GM21528 (cell line): ENCODE measurements around the gene SCNN1G.
A peak's percentile ranks its signal among the peaks of the same experiment; 100 is the strongest.

Source experiments
- ATAC-seq: cut with Tn5 transposase; IDR thresholded peaks from one replicate; pipeline ENCODE4 v1.9.1; 2021; ENCODE audit warnings: mild to moderate bottlenecking, moderate library complexity; ENCODE audit not compliant: unreplicated experiment, low FRiP score

Gene SCNN1G

DNA sequence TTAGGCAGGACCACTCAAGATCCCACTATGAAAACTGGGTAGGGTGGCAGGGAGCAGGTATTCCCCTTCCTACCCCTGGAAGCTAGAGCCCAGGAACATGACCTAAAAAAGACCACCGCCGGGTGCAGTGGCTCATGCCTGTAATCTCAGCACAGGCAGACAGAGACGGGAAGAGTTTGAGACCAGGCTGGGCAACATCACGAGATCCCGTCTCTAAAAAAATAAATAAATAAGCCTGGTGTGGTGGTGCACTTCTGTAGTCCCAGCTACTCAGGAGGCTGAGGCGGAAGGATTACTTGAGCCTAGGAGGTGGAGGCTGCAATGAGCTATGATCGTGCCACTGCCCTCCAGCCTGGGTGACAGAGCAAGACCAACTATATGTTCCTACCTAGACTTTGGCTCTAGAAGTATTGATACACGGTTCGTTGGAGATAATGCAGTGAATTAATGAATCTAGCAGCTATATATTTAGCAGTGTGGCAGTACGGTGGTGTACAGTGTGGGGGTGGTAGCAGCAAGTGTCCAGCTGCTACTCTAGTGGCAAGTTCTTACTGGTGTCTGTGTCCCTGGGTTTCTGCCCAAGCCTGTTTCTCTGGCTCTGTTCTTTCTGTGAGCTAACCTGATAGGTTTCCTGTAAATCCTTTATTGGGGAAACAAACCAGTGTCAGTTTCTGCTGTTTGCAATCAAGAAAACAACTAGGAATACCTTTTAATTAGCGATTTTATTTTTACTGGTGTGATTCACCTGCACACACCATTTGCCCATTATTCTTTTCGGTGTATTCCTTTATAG lies 30.0 kb upstream of the SCNN1G start:
- ATAC-seq: no peak

DNA sequence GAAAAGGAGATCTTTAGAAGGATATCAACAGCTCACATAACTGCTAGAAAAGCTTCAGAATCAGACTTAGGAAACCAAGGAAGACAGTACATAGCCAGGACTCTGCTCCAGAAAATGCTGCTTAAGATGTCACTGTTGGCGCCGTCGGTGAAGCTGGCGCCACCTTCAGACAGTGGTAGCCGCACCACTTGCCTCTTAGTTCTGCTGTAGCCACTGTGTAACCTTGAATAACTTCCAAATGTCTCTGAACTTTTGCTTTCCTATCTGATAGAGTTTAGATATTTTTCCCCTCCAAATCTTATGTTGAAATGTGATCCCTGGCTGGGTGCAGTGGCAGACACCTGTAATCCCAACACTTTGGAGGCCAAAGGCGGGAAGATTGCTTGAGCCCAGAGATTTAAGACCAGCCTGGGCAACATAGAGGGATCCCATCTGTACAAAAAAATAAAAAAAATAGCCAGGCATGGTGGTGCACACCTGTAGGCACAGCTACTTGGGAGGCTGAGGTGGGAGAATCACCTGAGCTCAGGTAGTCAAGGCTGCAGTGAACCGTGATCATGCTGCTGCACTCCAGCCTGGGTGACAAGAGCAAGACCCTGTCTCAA lies 27.0 kb upstream of the SCNN1G start:
- no peak for ATAC-seq

DNA sequence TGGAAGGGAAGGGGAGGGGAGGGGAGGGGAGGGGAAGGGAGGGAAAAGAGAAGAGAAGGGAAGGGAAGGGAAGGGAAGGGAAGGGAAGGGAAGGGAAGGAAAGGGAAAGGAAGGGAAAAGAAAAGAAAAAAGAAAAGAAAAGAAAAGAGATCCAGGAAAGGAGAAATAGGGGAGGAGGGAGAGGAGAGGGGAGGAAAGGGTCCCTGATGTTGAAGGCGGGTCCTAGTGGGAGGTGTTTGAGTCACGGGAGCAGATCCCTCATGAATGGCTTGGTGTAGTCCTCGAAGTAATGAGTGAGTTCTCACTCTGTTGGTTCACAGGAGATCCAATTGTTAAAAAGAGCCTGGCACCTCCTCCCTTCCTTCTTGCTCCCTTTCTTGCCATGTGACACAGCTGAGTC lies 26.4 kb upstream of the SCNN1G start:
- no peak for ATAC-seq

DNA sequence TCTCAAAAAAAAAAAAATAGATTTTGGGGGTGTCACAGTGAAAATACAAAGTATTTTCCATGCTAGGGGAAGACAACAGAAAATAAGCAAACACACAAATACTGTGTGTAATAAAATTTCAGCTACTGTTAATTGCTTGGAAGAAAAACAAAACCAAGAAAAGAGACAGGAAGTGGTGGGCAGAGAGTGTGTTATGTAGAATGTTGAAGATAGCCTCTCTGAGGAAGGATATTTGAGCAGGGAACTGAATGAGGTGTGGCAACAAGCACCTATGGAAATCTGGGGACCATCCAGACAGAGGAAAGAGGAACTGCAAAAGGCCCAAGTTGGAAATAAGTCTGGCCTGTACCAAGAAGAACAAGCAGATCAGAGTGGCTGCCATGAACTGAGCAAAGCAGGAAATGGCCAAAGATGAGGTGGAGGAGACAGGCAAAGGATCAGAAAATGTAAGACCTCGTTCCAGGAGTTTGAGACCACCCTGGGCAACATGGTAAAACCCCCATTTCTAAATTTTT lies 25.5 kb upstream of the SCNN1G start:
- ATAC-seq: no peak

DNA sequence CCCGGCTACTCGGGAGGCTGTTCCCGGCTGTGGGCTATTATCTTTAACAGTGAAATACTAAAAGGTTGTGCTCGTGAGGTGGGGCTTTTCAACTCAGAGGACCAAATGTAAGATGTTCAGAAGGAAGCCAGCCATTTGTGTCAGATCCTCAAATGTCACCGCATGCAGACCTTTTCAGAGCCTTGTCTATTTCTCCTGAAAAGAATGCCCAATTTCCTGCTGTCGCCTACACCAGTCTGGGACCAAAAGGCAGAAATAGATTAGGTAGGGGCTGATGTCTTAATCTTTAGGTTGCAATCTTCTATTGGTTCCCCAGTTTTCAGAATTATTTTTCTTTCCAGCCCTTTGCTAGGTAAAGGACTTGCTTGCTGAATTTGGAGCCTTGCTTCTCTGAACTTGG lies 24.4 kb upstream of the SCNN1G start:
- ATAC-seq: no peak

DNA sequence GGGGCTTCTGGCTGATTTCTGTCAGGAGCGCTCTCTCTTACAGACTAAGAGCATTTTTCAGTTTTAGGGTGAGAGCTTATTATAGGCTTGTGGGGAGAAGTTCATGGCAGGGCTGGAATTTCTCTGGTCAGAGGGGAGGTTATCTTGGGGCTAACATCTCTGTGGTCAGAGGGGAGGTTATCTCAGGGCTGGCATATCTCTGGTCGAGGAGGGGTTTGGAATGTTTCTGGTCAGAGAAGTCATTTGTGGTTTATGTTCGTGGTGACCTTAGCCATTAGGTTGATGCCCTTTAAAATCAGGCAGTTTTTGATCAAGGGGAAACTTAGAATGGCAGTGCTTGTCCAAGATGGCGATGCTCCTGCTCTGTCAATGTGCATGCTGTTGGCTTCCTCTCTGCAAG lies 22.5 kb upstream of the SCNN1G start:
- no peak for ATAC-seq

DNA sequence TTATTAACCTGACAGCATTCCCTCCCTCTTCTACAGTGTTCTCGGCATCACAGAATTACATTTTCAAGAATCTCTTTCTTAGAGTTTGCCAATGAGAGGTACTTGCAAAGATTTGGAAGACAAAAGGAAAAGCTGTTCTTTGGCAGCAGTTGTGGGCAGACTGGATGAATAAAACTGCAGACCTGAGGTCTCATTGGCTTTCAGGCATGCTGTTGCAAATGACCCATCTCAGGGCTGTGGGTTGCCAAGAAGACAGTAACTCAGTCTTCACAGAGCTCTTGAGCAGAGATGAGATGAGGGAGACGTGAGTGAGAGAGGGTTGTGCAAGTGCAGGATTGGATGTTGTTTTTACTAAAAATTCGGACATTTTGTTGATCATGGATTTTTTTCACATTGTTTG lies 22.0 kb upstream of the SCNN1G start:
- no peak for ATAC-seq

DNA sequence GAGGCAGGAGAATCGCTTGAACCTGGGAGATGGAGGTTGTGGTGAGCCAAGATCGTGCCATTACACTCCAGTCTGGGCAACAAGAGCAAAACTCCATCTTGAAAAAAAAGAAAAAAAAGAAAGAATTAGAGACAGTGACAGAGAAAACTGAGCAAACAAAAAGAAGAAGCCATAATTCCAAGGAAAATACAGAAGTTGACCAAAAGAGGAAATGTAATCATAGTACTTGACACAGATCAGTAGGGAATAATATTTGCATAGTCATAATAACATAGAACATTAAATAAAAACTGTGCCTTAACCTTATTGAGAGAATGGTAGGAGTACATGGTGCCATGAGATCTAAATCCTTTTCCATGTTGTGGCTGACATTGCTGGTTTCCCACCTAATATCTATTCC lies 18.6 kb upstream of the SCNN1G start:
- ATAC-seq: no peak

DNA sequence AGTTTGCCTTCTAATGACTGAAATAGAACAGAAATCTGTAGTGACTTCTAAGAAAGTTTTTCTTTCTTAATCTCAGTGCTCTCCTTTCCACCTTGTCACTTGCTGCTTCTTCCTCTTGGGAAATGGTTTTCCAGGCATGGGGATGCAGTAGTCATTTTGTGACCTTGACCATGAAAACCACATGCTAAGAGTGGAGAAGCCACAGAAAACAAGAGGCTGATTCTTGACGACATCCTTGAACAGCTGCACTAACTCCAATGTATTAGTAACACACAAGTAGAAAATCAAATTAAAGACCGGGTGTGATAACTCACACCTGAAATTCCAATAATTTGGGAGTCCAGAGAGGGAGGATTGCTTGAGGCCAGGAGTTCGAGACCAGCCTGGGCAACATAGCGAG lies 17.8 kb upstream of the SCNN1G start:
- ATAC-seq: no peak

DNA sequence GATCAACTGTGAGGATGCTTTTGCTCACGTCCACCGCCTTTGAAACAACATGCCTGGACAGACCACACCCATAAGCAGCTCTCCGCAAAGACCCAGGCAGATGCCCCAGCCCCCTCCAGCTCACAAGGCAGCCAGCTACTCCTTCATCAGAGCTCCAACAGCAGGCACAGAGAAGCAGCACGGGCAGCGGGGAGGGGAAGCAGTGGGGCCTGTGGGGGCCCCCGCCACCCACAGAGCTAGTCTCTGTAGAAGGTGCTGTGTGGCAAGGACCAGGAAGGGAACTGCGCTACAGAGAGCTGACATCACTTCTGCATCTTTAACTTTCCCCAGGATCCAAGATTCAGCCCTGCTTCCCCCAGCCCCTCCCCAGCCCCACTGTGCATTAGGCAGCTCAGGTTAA lies 10.0 kb upstream of the SCNN1G start:
- no peak for ATAC-seq

DNA sequence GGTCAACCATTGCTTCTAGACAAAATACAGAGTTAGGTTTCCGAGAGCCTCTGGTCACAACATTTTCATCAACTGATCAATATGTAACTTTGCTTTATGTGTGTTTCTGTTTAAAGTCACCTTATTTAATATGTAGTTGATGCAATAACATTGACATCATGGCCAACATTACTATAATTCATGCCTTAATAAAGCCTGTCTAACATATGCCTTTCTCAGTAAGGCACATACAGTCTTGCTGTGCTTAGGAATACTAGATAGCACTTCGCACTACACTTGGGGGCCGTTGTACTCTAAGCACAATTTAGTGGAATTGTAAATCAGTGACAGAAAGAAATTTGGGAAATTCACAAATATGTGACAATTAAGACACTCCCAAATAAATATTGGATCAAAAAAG lies 9.6 kb upstream of the SCNN1G start:
- ATAC-seq: no peak

DNA sequence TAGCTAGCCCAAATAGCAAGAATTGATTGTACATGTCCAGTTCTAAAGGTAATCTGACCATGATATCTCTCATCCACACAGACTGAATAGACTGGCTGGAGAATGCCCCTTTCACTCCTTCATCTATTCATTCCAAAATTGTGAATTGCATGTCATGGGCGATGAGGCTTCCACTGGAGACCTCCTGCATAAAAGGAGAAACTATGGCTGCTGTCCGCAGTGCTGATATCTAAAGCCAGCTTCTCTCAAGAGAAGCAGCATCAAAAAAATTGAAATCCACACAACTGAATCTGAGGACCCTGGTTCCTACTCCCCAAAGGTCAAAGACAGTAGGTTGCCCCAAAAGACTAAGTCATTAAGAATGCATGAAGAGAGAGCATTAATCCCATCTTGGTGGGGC lies 7.9 kb upstream of the SCNN1G start:
- ATAC-seq: no peak

DNA sequence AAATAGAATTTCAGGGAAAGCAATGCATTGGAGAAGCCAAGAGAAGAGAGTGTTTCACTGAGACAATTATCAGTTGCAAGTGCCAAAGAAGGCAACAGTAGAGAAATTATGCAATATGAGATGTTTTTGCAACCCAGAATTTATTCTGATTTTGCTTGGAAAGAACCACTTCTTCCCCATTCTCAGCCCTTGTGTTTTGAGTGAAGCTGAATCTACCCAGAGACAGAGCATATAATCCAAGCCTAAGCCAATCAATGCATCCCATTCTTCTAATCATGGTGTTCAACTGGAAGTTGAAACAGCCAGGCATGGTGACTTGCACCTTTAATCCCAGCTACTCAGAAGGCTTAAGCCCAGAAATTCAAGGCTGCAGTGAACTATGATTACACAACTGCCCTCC lies 6.9 kb upstream of the SCNN1G start:
- ATAC-seq: no peak

DNA sequence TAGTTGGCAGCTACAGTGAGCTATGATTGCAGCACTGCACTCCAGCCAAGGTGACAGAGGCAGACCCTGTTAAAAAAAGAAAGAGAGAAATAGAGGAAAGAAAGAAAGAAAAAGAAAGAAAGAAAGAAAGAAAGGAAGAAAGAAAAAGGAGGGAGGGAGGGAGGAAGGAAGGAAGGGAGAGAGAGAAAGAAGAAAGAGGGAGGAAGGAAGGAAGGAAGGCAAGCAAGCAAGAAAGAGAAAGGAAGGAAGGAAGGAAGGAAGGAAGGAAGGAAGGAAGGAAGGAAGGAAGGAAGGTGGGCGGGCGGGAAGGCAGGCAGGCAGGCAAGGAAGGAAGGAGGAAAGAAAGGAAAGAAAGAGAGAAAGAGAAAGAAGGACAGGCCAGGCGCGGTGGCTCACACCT lies 1.0 kb upstream of the SCNN1G start:
- no peak for ATAC-seq

DNA sequence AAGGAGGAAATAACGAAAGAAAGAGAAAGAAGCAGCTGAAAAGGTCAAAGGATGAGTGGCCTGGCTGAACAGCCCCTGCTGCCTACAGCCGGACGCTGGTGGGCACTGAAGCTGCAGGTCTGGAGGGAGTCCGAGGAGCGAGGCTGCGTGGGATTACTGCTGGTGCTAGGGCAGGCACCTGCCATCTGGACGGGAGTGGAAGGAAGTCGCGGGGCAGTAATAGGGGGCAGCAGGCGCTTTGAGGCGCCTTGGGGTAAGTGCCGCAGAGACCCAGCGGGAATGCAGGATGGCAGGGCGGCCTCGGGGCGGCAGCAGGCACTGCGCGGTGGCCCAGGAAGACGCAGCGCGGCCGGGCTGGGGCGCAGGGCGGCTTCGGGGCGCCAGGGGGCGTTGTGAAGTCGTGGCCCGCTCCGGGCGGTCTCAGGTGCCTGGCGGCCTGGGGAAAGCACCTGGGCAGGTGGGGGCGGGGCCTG lies 303 bp upstream of the SCNN1G start:
- peak; percentile 93 for ATAC-seq

DNA sequence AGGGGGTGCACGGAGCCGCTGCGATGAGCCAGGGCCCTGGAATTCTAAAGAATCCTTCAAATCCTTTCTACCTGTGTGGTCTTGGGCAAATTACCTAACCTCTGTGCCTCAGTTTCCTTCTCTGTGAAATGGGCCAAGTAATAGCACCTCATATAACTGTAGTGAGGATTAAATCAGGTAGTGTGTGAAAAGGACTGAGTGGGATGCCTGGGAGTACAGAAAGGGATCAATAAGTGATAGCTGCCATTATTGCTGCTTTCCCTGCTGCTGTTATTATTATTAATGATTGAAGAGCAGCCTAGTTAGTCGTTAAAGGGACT lies 958 bp downstream of the SCNN1G start:
- no peak for ATAC-seq

DNA sequence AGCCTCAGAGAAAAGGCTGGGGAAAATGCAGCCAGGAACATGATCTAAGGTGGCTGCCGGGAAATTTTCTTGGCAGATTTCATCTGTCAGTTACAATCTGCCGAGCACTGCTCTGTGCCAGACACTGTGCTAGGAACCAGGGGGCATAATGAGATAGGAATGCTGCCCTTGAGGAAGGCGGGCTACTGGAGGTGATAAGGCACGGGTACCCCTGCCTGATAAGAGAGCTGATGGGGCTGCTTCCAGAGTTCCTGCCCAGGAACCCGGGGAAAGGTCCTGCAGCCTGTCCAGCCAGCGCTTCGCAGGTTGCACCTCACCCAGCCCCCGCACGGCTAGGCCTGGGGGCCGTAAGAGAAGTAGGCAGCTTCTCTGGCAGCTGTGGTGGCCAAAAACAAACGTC lies 3.1 kb downstream of the SCNN1G start:
- no peak for ATAC-seq

DNA sequence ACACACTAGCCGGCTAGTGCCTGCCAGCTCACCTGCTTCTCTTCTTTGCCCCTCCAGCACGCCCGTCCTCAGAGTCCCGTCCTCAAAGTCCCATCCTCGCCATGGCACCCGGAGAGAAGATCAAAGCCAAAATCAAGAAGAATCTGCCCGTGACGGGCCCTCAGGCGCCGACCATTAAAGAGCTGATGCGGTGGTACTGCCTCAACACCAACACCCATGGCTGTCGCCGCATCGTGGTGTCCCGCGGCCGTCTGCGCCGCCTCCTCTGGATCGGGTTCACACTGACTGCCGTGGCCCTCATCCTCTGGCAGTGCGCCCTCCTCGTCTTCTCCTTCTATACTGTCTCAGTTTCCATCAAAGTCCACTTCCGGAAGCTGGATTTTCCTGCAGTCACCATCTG lies 3.6 kb downstream of the SCNN1G start:
- no peak for ATAC-seq

DNA sequence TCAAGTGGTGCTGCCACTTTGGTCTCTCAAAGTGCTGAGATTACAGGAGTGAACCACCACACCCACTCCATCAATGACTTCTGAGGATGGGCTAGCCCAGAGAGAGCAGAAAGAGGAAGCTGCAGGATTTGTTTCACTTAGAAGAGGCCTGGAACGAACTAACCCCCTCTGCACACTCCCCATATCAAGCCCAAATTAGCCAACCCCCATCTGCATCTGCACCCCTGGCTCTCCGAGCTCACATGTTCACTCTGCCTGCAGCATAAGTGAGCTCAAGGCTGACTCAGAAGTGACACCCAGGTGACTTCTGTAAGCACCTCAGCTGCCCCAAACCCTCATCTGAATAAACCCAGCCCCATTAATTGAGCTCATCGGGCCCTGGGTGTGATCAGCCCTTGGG lies 4.8 kb downstream of the SCNN1G start:
- no peak for ATAC-seq

DNA sequence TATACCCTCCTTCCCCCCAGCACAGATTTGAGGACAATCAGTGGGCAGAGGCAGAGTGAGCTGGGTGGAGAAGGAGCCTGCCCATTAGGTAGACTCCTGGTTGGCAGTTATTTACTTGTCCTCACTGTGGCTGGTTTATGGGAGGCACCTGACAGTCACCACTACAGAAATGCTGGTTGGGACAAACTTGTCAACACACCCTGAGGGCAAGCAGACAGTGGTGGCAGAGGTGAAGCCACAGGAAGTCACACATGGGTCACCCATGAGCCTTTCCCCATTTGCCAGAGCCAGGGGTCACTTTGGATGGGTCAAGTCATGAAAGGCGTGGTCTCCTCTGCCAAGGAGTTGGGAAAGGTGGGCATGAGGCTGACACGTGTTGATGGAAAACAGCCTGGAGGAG lies 6.4 kb downstream of the SCNN1G start:
- no peak for ATAC-seq

DNA sequence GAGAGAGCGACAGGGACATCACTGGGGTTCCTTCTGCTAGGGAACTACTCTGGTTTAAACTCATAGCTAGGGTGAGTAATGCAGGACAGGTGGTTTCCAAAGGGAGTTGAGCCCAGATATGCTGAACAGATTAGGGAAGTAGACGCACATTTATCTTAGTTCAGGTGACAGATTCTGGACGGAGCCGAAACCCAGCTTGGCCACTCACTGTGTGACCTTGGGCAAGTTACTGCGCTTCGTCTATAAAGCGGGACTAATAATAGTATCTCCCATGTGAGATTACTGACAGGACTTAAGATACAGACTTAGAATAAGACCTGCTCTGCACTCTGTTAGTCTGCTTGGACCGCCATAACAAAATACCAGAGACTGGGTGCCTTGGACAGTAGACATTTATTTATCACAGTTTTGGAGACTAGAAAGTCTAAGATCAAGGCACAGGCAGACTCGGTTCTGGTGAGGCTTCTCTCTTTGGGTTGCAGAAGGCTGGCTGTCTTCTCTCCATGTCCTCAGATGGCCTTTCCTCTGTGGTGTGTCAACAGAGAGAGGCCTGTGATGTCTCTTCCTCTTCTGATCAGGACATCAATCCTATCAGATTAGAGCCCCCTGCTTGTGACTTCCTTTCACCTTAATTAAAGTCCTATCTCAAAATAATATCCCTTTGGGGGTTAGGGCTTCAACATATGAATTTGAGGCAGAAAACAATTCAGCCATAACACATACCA lies 12.1 kb downstream of the SCNN1G start:
- no peak for ATAC-seq
